ENCODE data around the gene SPATA17.
"Not testable (repeated sequence)": the region's sequence is repeated elsewhere in the genome, so short reads cannot be mapped to it uniquely, and the experiment has no call there.

Gene SPATA17

GRCh38 chr1:217630711-217631591, at the start of gene SPATA17, which contains the start of gene GPATCH2:
SPATA17 (plus strand) TSS chr1:217631344; CDS start chr1:217631379, 35 bp downstream.
GPATCH2 (minus strand) TSS chr1:217631090; CDS start chr1:217630971, 119 bp downstream.
- DNase-seq = peak; percentile 73

GRCh38 chr1:217584286-217584811, 46.8 kb upstream of the SPATA17 start:
- not testable (repeated sequence) for DNase-seq

GRCh38 chr1:217585577-217585976, 45.6 kb upstream of the SPATA17 start:
- no peak for DNase-seq

GRCh38 chr1:217586586-217586985, 44.6 kb upstream of the SPATA17 start:
- DNase-seq = no peak

- DNase-seq = no peak
These were observed 40.5 kb upstream of the SPATA17 start for GRCh38 chr1:217590598-217590997.

- DNase-seq = no peak
These were observed 32.0 kb upstream of the SPATA17 start for GRCh38 chr1:217599154-217599553.

GRCh38 chr1:217602380-217602779, 28.8 kb upstream of the SPATA17 start:
- DNase-seq = no peak

- no peak for DNase-seq
These were observed 25.8 kb upstream of the SPATA17 start for GRCh38 chr1:217605390-217605789.

GRCh38 chr1:217614200-217614712, 16.9 kb upstream of the SPATA17 start:
- DNase-seq = no peak

- no peak for DNase-seq
These were observed 14.0 kb upstream of the SPATA17 start for GRCh38 chr1:217617126-217617525.

GRCh38 chr1:217620814-217621213, 10.3 kb upstream of the SPATA17 start:
- no peak for DNase-seq

- DNase-seq = no peak
These were observed 9.1 kb upstream of the SPATA17 start for GRCh38 chr1:217622042-217622441.

GRCh38 chr1:217626321-217626720, 4.8 kb upstream of the SPATA17 start:
- no peak for DNase-seq

GRCh38 chr1:217627431-217627830, 3.7 kb upstream of the SPATA17 start:
- DNase-seq = no peak

GRCh38 chr1:217642455-217642854, 11.3 kb downstream of the SPATA17 start:
- DNase-seq = no peak

GRCh38 chr1:217647791-217648190, 16.6 kb downstream of the SPATA17 start:
- no peak for DNase-seq

- DNase-seq = no peak
These were observed 19.5 kb downstream of the SPATA17 start for GRCh38 chr1:217650674-217651073.

- no peak for DNase-seq
These were observed 29.4 kb downstream of the SPATA17 start for GRCh38 chr1:217660353-217661062.

- DNase-seq = no peak
These were observed 30.3 kb downstream of the SPATA17 start for GRCh38 chr1:217661407-217661806.

- DNase-seq = no peak
These were observed 37.3 kb downstream of the SPATA17 start for GRCh38 chr1:217668351-217668940.

- DNase-seq = no peak
These were observed 42.2 kb downstream of the SPATA17 start for GRCh38 chr1:217673387-217673786.

GRCh38 chr1:217674028-217674729, 43.0 kb downstream of the SPATA17 start:
- DNase-seq = no peak
